Naive thymus-derived CD4-positive, alpha-beta T cell (primary cell): Measurements from ENCODE around the gene ACAP2. TPM values are rescaled to one million over a fixed set of nuclear protein-coding genes. Genes with fewer than 3 reads are reported as not detected.

Experiments
- ATAC-seq: fragments of 150-1000 bp; cut with Tn5 transposase; 2 replicates; pipeline ENCODE4 v1.10.0; 2021; ENCODE audit warnings: mild to moderate bottlenecking, moderate library complexity
- CTCF ChIA-PET: fragments of 350-600 bp; sonication (Branson Sonifier 250); formaldehyde crosslinking; loops from one replicate; lab custom pipeline; 2021; ENCODE audit warnings: antibody characterized with exemption; lab: Charles Lee
- POLR2A ChIA-PET: fragments of 350-600 bp; sonication (Branson Sonifier 250); formaldehyde crosslinking; loops from one replicate; lab custom pipeline; 2021; ENCODE audit warnings: antibody characterized with exemption, inconsistent platforms; lab: Charles Lee
- DNase-seq, 9 donors: peaks; one replicate each; pipeline versions ENCODE4 v3.0.0 to v3.0.0-alpha.2; 2020 to 2022; ENCODE audit warnings: mixed read lengths in 1 of 9
- H3K27ac ChIP-seq: one replicate; pipeline ENCODE4 v1.7.0; 2013; ENCODE audit warnings: mild to moderate bottlenecking, low read depth, low read length, moderate library complexity
- H3K27me3 ChIP-seq, 2 donors: one replicate each; pipeline ENCODE4 v1.7.0; 2013; ENCODE audit warnings: low read length in 2 of 2, mild to moderate bottlenecking in 2 of 2, moderate library complexity in 2 of 2; ENCODE audit not compliant: control insufficient read depth in 2 of 2, insufficient read depth in 2 of 2
- H3K36me3 ChIP-seq, 3 experiments: 1 replicate in 2 of 3; 2 replicates in 1 of 3; pipeline ENCODE4 v1.7.0; 2013; ENCODE audit warnings: low read length in 3 of 3, mild to moderate bottlenecking in 3 of 3, moderate library complexity in 1 of 3; ENCODE audit not compliant: insufficient read depth in 3 of 3, control insufficient read depth in 2 of 3
- H3K4me1 ChIP-seq, 2 donors: one replicate each; pipeline ENCODE4 v1.7.0; 2013; ENCODE audit warnings: low read length in 2 of 2, mild to moderate bottlenecking in 2 of 2, moderate library complexity in 1 of 2; ENCODE audit not compliant: control insufficient read depth in 2 of 2, insufficient read depth in 2 of 2
- H3K4me3 ChIP-seq: 2 replicates; pipeline ENCODE4 v1.7.0; 2013; ENCODE audit warnings: mild to moderate bottlenecking, low read length
- H3K9me3 ChIP-seq, 3 experiments: 1 replicate in 2 of 3; 2 replicates in 1 of 3; pipeline ENCODE4 v1.7.0; 2013; ENCODE audit warnings: low read length in 3 of 3; ENCODE audit not compliant: control insufficient read depth in 2 of 3
- H3K27ac Mint-ChIP-seq, 9 donors: one replicate each; pipeline ENCODE4 v1.8.0; 2020 to 2022; ENCODE audit warnings: mixed read lengths in 9 of 9, mild to moderate bottlenecking in 8 of 9, moderate library complexity in 5 of 9, inconsistent platforms in 2 of 9
- H3K27me3 Mint-ChIP-seq, 5 donors: one replicate each; pipeline ENCODE4 v1.8.0; 2021 to 2022; ENCODE audit warnings: mixed read lengths in 5 of 5, mild to moderate bottlenecking in 1 of 5
- H3K36me3 Mint-ChIP-seq, 5 donors: one replicate each; pipeline ENCODE4 v1.8.0; 2020 to 2022; ENCODE audit warnings: mixed read lengths in 5 of 5, mild to moderate bottlenecking in 3 of 5, inconsistent platforms in 1 of 5
- H3K4me1 Mint-ChIP-seq, 7 donors: one replicate each; pipeline ENCODE4 v1.8.0; 2020 to 2022; ENCODE audit warnings: mixed read lengths in 7 of 7, mild to moderate bottlenecking in 3 of 7, inconsistent platforms in 1 of 7
- H3K4me3 Mint-ChIP-seq, 10 donors: one replicate each; pipeline ENCODE4 v1.8.0; 2020 to 2022; ENCODE audit warnings: mild to moderate bottlenecking in 10 of 10, mixed read lengths in 10 of 10, moderate library complexity in 6 of 10, inconsistent platforms in 2 of 10
- H3K9me3 Mint-ChIP-seq, 11 donors: one replicate each; pipeline ENCODE4 v1.8.0; 2020 to 2022; ENCODE audit warnings: mixed read lengths in 11 of 11, mild to moderate bottlenecking in 4 of 11, inconsistent platforms in 1 of 11, moderate library complexity in 1 of 11
- intact Hi-C, 2 donors: fragments of 100-400 bp; cut with micrococcal nuclease; formaldehyde crosslinking; loops; one replicate each; pipeline ENCODE4 v1.15.1; 2023
- polyA plus RNA-seq, 2 donors: library from polyadenylated mRNA; unstranded; fragments of 300-500 nt; fragmentation: Illumina TruSeq; gene quantifications; one replicate each; pipeline ENCODE4 v1.2.3, GENCODE V29; 2021
- total RNA-seq, 6 experiments: library from RNA in 5 of 6; stranded (reverse) in 5 of 6; gene quantifications; 1 replicate in 5 of 6; 2 replicates in 1 of 6; pipeline ENCODE4 v1.2.3 and lab custom pipeline; 2021 to 2026

Gene ACAP2
- total and polyA plus RNA-seq, 7 experiments from 2014 or later = 40.1 to 111 (median 72.6) TPM

- Mint-ChIP-seq H3K27me3 (no peaks in the 10 kb centered on the region), H3K4me3 (peak overlapping the region; percentile 94 to 98 (median 96)), H3K27ac (peak overlapping the region; percentile 84 to 95 (median 91)), H3K9me3 (no peaks in the 10 kb centered on the region), H3K36me3 (peaks cover 0 to 2% (median 0%) of the 10 kb centered on the region in 5 donors), H3K4me1 (peaks cover 31 to 74% (median 61%) of the 10 kb centered on the region in 7 donors)
- Histone ChIP-seq H3K4me3 (peak overlapping the region; percentile 91), H3K9me3 (no peaks in the 10 kb centered on the region), H3K27ac (peak overlapping the region; percentile 87), H3K36me3 (peaks cover 0 to 8% (median 0%) of the 10 kb centered on the region in 3 experiments), H3K4me1 (peaks cover 24 to 38% of the 10 kb centered on the region in 2 donors), H3K27me3 (no peaks in the 10 kb centered on the region)
- ChIA-PET CTCF (interaction anchor here (1.2 kb wide), 1 partner anchor 21 kb away, joined by 3 read pairs; no protein-coding TSS in a partner anchor), POLR2A (interaction anchor here (0.6 to 3.2 kb wide), 10 partner anchors 18 to 267 kb away, joined by 3 to 18 read pairs (median 3); partner anchors contain the start of gene PPP1R2)
- DNase-seq = peak in 3 of 9 donors; percentile 2 to 6 (median 4)
- intact Hi-C loops = loop anchor here (5.0 to 10.0 kb wide), 7 partner anchors 34 to 991 kb away; partner anchors contain the start of genes FAM43A (in 1 of the 2), TNK2 (in 1 of the 2) and UBXN7 (in 1 of the 2)
- no peak for ATAC-seq
Measured at GRCh38 chr3:195441476-195441991, 1.3 kb downstream of the ACAP2 start.

GRCh38 chr3:195441051-195441450, 1.8 kb downstream of the ACAP2 start:
- ATAC-seq (no peak), DNase-seq (no peak)
- Histone ChIP-seq H3K27me3 (no peaks in the 10 kb centered on the region), H3K4me1 (peaks cover 24 to 35% of the 10 kb centered on the region in 2 donors), H3K36me3 (peaks cover 0 to 8% (median 0%) of the 10 kb centered on the region in 3 experiments), H3K27ac (no peak overlapping the region), H3K9me3 (no peaks in the 10 kb centered on the region), H3K4me3 (peak overlapping the region; percentile 91)
- Mint-ChIP-seq H3K4me1 (peaks cover 33 to 74% (median 60%) of the 10 kb centered on the region in 7 donors), H3K36me3 (peaks cover 0 to 3% (median 0%) of the 10 kb centered on the region in 5 donors), H3K4me3 (peak overlapping the region; percentile 94 to 98 (median 96)), H3K27me3 (no peaks in the 10 kb centered on the region), H3K9me3 (no peaks in the 10 kb centered on the region), H3K27ac (peak overlapping the region in 7 of 9 donors; percentile 86 to 95 (median 92))
- CTCF ChIA-PET = interaction anchor here (0.6 to 1.2 kb wide), 3 partner anchors 22 to 139 kb away, joined by 3 read pairs; no protein-coding TSS in a partner anchor
- intact Hi-C loops = loop anchor here (5.0 to 10.0 kb wide), 7 partner anchors 34 to 991 kb away; partner anchors contain the start of genes FAM43A (in 1 of the 2), TNK2 (in 1 of the 2) and UBXN7 (in 1 of the 2)
- POLR2A ChIA-PET = interaction anchor here (0.6 to 3.2 kb wide), 7 partner anchors 18 to 310 kb away, joined by 3 to 18 read pairs (median 5); partner anchors contain the start of gene PPP1R2

- Histone ChIP-seq H3K4me1 (peaks cover 24 to 33% of the 10 kb centered on the region in 2 donors), H3K27ac (no peak overlapping the region), H3K4me3 (no peak overlapping the region), H3K9me3 (no peaks in the 10 kb centered on the region), H3K27me3 (no peaks in the 10 kb centered on the region), H3K36me3 (peaks cover 0 to 8% (median 0%) of the 10 kb centered on the region in 3 experiments)
- ChIA-PET POLR2A (interaction anchor here (0.6 to 3.2 kb wide), 8 partner anchors 11 to 310 kb away, joined by 3 to 18 read pairs (median 3); partner anchors contain the start of gene PPP1R2), CTCF (interaction anchor here (1.1 to 1.2 kb wide), 2 partner anchors 22 to 138 kb away, joined by 3 read pairs; no protein-coding TSS in a partner anchor)
- ATAC-seq (no peak), DNase-seq (no peak)
- intact Hi-C loops = loop anchor here (5.0 to 10.0 kb wide), 7 partner anchors 33 to 992 kb away; partner anchors contain the start of genes FAM43A (in 1 of the 2), TNK2 (in 1 of the 2) and UBXN7 (in 1 of the 2)
- Mint-ChIP-seq H3K27me3 (no peaks in the 10 kb centered on the region), H3K36me3 (peaks cover 0 to 4% (median 0%) of the 10 kb centered on the region in 5 donors), H3K4me1 (peaks cover 33 to 74% (median 60%) of the 10 kb centered on the region in 7 donors), H3K27ac (peak overlapping the region in 5 of 9 donors; percentile 23 to 91 (median 63)), H3K9me3 (no peaks in the 10 kb centered on the region), H3K4me3 (peak overlapping the region in 9 of 10 donors; percentile 26 to 96 (median 73))
Measured at GRCh38 chr3:195440379-195440778, 2.4 kb downstream of the ACAP2 start.

- peak overlapping the region in 2 of 10 donors; percentile 8 to 13 for H3K4me3 Mint-ChIP-seq
- CTCF ChIA-PET = no interaction called here
Measured at GRCh38 chr3:195438371-195438770, 4.4 kb downstream of the ACAP2 start.

GRCh38 chr3:195425849-195426248, 17.0 kb downstream of the ACAP2 start:
- peaks cover 0 to 27% (median 11%) of the 10 kb centered on the region in 5 donors for H3K36me3 Mint-ChIP-seq
- peak overlapping the region in 6 of 9 donors; percentile 3 to 32 (median 8) for H3K27ac Mint-ChIP-seq
- no peak overlapping the region for H3K4me3 ChIP-seq
- H3K4me1 ChIP-seq = peaks cover 10 to 16% of the 10 kb centered on the region in 2 donors
- peaks cover 13 to 81% (median 76%) of the 10 kb centered on the region in 7 donors for H3K4me1 Mint-ChIP-seq
- no peaks in the 10 kb centered on the region for H3K9me3 ChIP-seq
- intact Hi-C loops = loop anchor here in 1 of 2 donors (2.0 kb wide), 1 partner anchor 17 kb away; the partner anchor contains the start of gene ACAP2
- DNase-seq (no peak), ATAC-seq (no peak)
- no peaks in the 10 kb centered on the region for H3K27me3 Mint-ChIP-seq
- ChIA-PET CTCF (no interaction called here), POLR2A (no interaction called here)
- no peaks in the 10 kb centered on the region for H3K36me3 ChIP-seq
- H3K27ac ChIP-seq = no peak overlapping the region
- H3K4me3 Mint-ChIP-seq = peak overlapping the region in 9 of 10 donors; percentile 2 to 54 (median 12)
- peaks cover 0 to 2% (median 0%) of the 10 kb centered on the region in 11 donors for H3K9me3 Mint-ChIP-seq
- no peaks in the 10 kb centered on the region for H3K27me3 ChIP-seq

More at GRCh38 chr3:195438371-195438770, 4.4 kb downstream of the ACAP2 start:
- Mint-ChIP-seq H3K27ac (peak overlapping the region in 2 of 9 donors; percentile 8 to 63), H3K36me3 (peaks cover 0 to 11% (median 6%) of the 10 kb centered on the region in 5 donors), H3K9me3 (no peaks in the 10 kb centered on the region), H3K4me1 (peaks cover 40 to 78% (median 58%) of the 10 kb centered on the region in 7 donors), H3K27me3 (no peaks in the 10 kb centered on the region)
- H3K4me3 ChIP-seq = no peak overlapping the region
- intact Hi-C loops = no loop called here
- DNase-seq (no peak), ATAC-seq (no peak)
- POLR2A ChIA-PET = interaction anchor here (0.8 kb wide), 1 partner anchor 47 kb away, joined by 3 read pairs; no protein-coding TSS in a partner anchor
- H3K27ac ChIP-seq = no peak overlapping the region
- no peaks in the 10 kb centered on the region for H3K27me3 ChIP-seq
- no peaks in the 10 kb centered on the region for H3K9me3 ChIP-seq
- H3K36me3 ChIP-seq = peaks cover 0 to 8% (median 0%) of the 10 kb centered on the region in 3 experiments
- H3K4me1 ChIP-seq = peaks cover 20 to 21% of the 10 kb centered on the region in 2 donors

- no peak overlapping the region for H3K4me3 Mint-ChIP-seq
- peak overlapping the region in 1 of 9 donors; percentile 13 for H3K27ac Mint-ChIP-seq
- ATAC-seq (no peak), DNase-seq (no peak)
- POLR2A ChIA-PET = interaction anchor here (0.6 kb wide), 1 partner anchor 12 kb away, joined by 3 read pairs; no protein-coding TSS in a partner anchor
- CTCF ChIA-PET = no interaction called here
- peaks cover 8 to 16% of the 10 kb centered on the region in 2 donors for H3K4me1 ChIP-seq
- H3K36me3 Mint-ChIP-seq = peaks cover 0 to 14% (median 10%) of the 10 kb centered on the region in 5 donors
- H3K27ac ChIP-seq = no peak overlapping the region
- no peaks in the 10 kb centered on the region for H3K9me3 ChIP-seq
- peaks cover 0 to 2% (median 0%) of the 10 kb centered on the region in 11 donors for H3K9me3 Mint-ChIP-seq
- intact Hi-C loops = no loop called here
- H3K4me1 Mint-ChIP-seq = peaks cover 16 to 73% (median 67%) of the 10 kb centered on the region in 7 donors
- no peaks in the 10 kb centered on the region for H3K36me3 ChIP-seq
- H3K27me3 Mint-ChIP-seq = no peaks in the 10 kb centered on the region
- H3K27me3 ChIP-seq = no peaks in the 10 kb centered on the region
- H3K4me3 ChIP-seq = no peak overlapping the region
Measured at GRCh38 chr3:195423818-195424217, 19.0 kb downstream of the ACAP2 start.
